Adrenal gland (tissue), 12 donors: ENCODE results near the gene UBL7. TPM values are rescaled to one million over a fixed set of nuclear protein-coding genes. Genes with fewer than 3 reads are reported as not detected.
"Not testable (repeated sequence)": the region's sequence is repeated elsewhere in the genome, so short reads cannot be mapped to it uniquely, and the experiment has no call there.

Experiments used
- DNase-seq, 7 donors: peaks; one replicate each; pipeline ENCODE4 v3.0.0-alpha.2; 2019 to 2020
- H3K27ac ChIP-seq, 5 donors: fragments of 200-600 bp; sonication (generic) in 4 of 5; 1 replicate in 3 of 5; 2 replicates in 2 of 5; pipeline versions ENCODE4 v1.5.1 to v1.8.0; 2016 to 2020; ENCODE audit warnings: mild to moderate bottlenecking in 1 of 5
- H3K27me3 ChIP-seq: fragments of 200-600 bp; 2 replicates; pipeline ENCODE4 v1.8.0; 2021
- H3K36me3 ChIP-seq, 2 donors: fragments of 200-600 bp; replicated peaks in 1 of 2; 1 replicate in 1 of 2; 2 replicates in 1 of 2; pipeline versions ENCODE4 v1.5.1 to v1.8.0; 2018 to 2022
- H3K4me1 ChIP-seq, 2 donors: fragments of 200-600 bp; replicated peaks in 1 of 2; 1 replicate in 1 of 2; 2 replicates in 1 of 2; pipeline versions ENCODE4 v1.5.1 to v1.8.0; 2018 to 2021
- H3K4me3 ChIP-seq, 4 donors: fragments of 200-600 bp; sonication (generic) in 3 of 4; one replicate each; pipeline ENCODE4 v1.5.1; 2016 to 2018
- H3K9me3 ChIP-seq, 3 donors: fragments of 200-600 bp; sonication (generic) in 1 of 3; replicated peaks in 1 of 3; 1 replicate in 2 of 3; 2 replicates in 1 of 3; pipeline versions ENCODE4 v1.5.1 to v1.8.0; 2016 to 2021
- POLR2A ChIP-seq, 2 donors: fragments of 450-650 bp; IDR thresholded peaks; one replicate each; pipeline ENCODE4 v1.6.1; 2017; ENCODE audit warnings: antibody characterized with exemption in 2 of 2, mild to moderate bottlenecking in 2 of 2, moderate library complexity in 1 of 2
- WGBS, 4 donors: extraction: QIAGEN DNeasy Blood & Tissue Kit in 2 of 4; methylation state at CpG; one replicate each; pipeline versions ENCODE4 v1.1.5 to v1.1.7; 2013 to 2017; 5-methylcytosine and 5-hydroxymethylcytosine counted together
- intact Hi-C, 2 donors: fragments of 100-400 bp; cut with DNase I; formaldehyde crosslinking; loops; one replicate each; pipeline versions ENCODE4 v1.14.1 to v1.15.0; 2022 to 2023
- polyA plus RNA-seq, 3 donors: library from polyadenylated mRNA; stranded (reverse); fragments of 200-250 nt in 2 of 3; fragments of 350-450 nt in 1 of 3; fragmentation: Illumina TruSeq in 1 of 3; extraction: RNeasy Lipid Tissue Mini Kit (QIAGEN cat#74804) in 1 of 3; gene quantifications; one replicate each; pipeline ENCODE4 v1.2.3, GENCODE V29; 2013 to 2014
- total RNA-seq, 9 donors: library from RNA; depleted of rRNA in 4 of 9; stranded (reverse); fragments of >200 nt in 4 of 9; fragments of 120-200 nt in 1 of 9; fragmentation: NEBNext Ultra II Directional in 1 of 9; extraction: Animal tissue kit (Norgen Biotek cat#: 25700) in 1 of 9; gene quantifications; one replicate each; pipeline versions ENCODE4 v1.1.0 to v1.2.4, GENCODE V29; 2013 to 2023
- TF ChIP-seq, protein P1 (sequence below), 6 experiments: fragments of 450-650 bp in 4 of 6; fragments of 200-600 bp in 2 of 6; sonication (generic) in 1 of 6; IDR thresholded peaks; 1 replicate in 5 of 6; 2 replicates in 1 of 6; pipeline versions ENCODE4 v1.5.1 to v1.8.0; 2016 to 2021; ENCODE audit warnings: antibody characterized with exemption in 6 of 6, mild to moderate bottlenecking in 2 of 6, moderate library complexity in 1 of 6
- donor health status: healthy with polysubstance abuse.
- donor health status: Bipolar disorder and iron deficiency.
- donor health status: DM: yes; HTN: yes; CAD: no.
- donor health status: DM: no; HTN: no; CAD: no.
- donor health status: DM: no; HTN: no; CAD: no.
- donor health status: DM: yes; HTN: yes; CAD: no.

The UBL7 gene
- total and polyA plus RNA-seq, 12 donors, result 16.0 to 85.0 (median 50.2) TPM

DNA sequence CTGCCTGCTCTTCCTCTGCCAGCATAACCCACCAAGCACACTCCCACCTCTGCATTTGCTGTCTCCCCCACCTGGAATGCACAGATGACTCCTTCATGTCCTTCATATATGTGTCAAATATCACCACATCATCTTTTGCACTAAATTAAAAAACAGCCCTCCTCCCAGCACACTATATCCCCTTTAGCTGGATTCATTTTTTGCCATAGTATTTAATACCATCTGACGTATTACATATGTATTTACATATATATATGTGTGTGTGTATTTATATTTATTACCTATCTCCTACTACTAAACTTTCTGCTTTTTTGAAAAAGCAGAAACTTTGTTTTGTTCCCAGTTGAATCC lies 29.4 kb upstream of the UBL7 start:
- WGBS, 4 donors, result 91 to 94% (median 92%) methylated on average over 1 of the region's 1 CpG
- Histone ChIP-seq H3K4me1 (no peaks in the 10 kb centered on the region), H3K27me3 (no peaks in the 10 kb centered on the region), H3K27ac (no peak overlapping the region), H3K9me3 (no peaks in the 10 kb centered on the region), H3K36me3 (no peaks in the 10 kb centered on the region), H3K4me3 (no peak overlapping the region)
- TF ChIP-seq, protein P1, sequence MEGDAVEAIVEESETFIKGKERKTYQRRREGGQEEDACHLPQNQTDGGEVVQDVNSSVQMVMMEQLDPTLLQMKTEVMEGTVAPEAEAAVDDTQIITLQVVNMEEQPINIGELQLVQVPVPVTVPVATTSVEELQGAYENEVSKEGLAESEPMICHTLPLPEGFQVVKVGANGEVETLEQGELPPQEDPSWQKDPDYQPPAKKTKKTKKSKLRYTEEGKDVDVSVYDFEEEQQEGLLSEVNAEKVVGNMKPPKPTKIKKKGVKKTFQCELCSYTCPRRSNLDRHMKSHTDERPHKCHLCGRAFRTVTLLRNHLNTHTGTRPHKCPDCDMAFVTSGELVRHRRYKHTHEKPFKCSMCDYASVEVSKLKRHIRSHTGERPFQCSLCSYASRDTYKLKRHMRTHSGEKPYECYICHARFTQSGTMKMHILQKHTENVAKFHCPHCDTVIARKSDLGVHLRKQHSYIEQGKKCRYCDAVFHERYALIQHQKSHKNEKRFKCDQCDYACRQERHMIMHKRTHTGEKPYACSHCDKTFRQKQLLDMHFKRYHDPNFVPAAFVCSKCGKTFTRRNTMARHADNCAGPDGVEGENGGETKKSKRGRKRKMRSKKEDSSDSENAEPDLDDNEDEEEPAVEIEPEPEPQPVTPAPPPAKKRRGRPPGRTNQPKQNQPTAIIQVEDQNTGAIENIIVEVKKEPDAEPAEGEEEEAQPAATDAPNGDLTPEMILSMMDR (IDR thresholded peaks at IDR 0.05), result no peak
- no peak for TF ChIP-seq POLR2A (IDR thresholded peaks at IDR 0.05)
- intact Hi-C loops, result no loop called here
- DNase-seq, result no peak

DNA sequence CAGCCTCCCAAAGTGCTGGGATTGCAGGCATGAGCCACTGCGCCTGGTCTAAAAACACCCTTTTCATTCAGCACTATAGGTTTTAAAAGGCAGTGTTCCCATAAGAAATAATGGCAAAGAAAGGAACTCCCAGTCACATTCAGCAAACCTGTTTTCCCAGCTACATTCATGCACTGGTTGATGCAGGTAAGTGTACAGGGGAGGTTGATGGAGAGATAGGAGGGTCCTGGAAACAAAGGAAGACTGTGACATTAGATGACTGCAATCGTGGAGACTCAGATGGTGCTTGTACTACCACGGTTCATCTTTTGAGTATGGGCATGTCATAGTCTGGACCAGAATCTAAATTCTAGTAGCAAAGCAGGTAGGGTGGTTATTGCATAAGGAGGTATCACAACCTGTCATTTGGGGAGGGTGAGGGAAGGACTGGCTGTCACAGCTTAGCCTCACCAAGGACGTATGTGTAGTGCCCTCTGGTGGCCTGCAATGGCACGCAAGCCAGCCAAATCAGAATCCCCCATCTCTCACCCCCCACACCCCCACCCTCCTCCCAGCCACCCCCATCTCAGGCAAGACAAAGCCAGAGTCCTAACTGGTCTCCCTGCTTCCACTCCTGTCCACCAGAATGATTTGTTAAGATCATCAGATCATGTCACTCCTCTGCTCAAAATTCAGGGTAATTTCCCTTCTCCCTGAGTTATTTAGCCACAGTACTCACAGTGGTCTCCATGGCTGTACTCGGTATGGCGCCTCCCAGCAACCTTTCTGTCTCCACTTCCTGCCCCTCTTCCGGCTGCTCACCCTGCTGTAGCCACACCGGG lies 28.8 kb upstream of the UBL7 start:
- Histone ChIP-seq H3K27me3 (no peaks in the 10 kb centered on the region), H3K36me3 (no peaks in the 10 kb centered on the region), H3K27ac (no peak overlapping the region), H3K4me3 (no peak overlapping the region), H3K4me1 (no peaks in the 10 kb centered on the region), H3K9me3 (no peaks in the 10 kb centered on the region)
- DNase-seq, result peak; percentile 31 to 65 (median 41)
- TF ChIP-seq, protein P1 (IDR thresholded peaks at IDR 0.05), result peak; percentile 24 to 59 (median 47)
- TF ChIP-seq POLR2A (IDR thresholded peaks at IDR 0.05), result no peak
- intact Hi-C loops, result loop anchor here (5.0 to 10.0 kb wide), 2 partner anchors 105 to 112 kb away; no protein-coding TSS in a partner anchor
- WGBS, 4 donors, result 29 to 33% (median 32%) methylated on average over 9 of the region's 9 CpGs

DNA sequence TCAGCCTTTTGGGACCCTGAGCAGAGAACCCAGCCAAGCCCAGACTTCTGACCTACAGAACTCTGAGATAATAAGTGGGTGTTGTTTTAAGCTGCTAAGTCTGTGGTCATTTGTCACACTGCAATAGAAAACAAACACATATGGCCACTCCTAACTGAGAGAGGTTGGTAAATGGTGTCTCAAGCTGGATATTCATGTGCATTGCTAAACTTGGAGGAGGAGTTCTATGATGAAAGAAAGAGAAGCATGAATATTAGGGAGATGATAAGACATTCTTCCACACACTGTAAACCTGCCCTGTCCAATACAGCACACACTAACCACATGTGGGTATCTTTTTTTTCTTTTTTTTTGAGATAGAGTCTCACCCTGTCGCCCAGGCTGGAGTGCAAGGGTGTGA lies 27.8 kb upstream of the UBL7 start:
- TF ChIP-seq, protein P1 (IDR thresholded peaks at IDR 0.05), result no peak
- TF ChIP-seq POLR2A (IDR thresholded peaks at IDR 0.05), result no peak
- no peak overlapping the region for H3K4me3 ChIP-seq
- intact Hi-C loops, result loop anchor here (5.0 to 10.0 kb wide), 2 partner anchors 104 to 111 kb away; no protein-coding TSS in a partner anchor
- H3K36me3 ChIP-seq, result no peaks in the 10 kb centered on the region
- H3K27me3 ChIP-seq, result no peaks in the 10 kb centered on the region
- no peaks in the 10 kb centered on the region for H3K4me1 ChIP-seq
- H3K9me3 ChIP-seq, result no peaks in the 10 kb centered on the region
- DNase-seq, result no peak
- WGBS, 4 donors, result 69 to 95% (median 87%) methylated on average over 1 of the region's 1 CpG
- H3K27ac ChIP-seq, result no peak overlapping the region

DNA sequence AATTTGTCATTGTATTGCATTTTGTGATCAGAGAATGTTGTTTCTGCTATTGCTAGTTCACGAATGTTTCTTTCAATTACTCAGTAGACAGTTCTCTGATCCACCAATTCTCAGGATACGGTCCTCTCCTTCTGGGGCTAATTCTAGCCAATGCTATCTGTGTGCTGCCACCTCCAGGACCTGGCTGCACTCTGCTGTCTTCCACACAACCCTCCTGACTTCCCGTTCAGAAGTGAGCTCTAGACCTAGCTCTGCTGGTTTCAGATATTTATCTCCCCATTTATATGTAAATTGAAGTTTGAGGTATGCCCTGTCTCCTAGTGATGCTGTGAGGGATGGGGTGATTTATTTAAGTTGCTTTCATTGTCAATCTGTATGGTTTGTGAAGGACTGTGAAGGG lies 21.7 kb upstream of the UBL7 start:
- H3K4me1 ChIP-seq, result no peaks in the 10 kb centered on the region
- no peak overlapping the region for H3K4me3 ChIP-seq
- H3K27ac ChIP-seq, result no peak overlapping the region
- H3K36me3 ChIP-seq, result no peaks in the 10 kb centered on the region
- intact Hi-C loops, result loop anchor here in 1 of 2 donors (10.0 kb wide), 1 partner anchor 98 kb away; no protein-coding TSS in a partner anchor
- 62 to 79% (median 75%) methylated on average over 3 of the region's 3 CpGs for WGBS, 4 donors
- H3K9me3 ChIP-seq, result no peaks in the 10 kb centered on the region
- no peaks in the 10 kb centered on the region for H3K27me3 ChIP-seq
- no peak for DNase-seq
- no peak for TF ChIP-seq POLR2A (IDR thresholded peaks at IDR 0.05)
- TF ChIP-seq, protein P1 (IDR thresholded peaks at IDR 0.05), result no peak

DNA sequence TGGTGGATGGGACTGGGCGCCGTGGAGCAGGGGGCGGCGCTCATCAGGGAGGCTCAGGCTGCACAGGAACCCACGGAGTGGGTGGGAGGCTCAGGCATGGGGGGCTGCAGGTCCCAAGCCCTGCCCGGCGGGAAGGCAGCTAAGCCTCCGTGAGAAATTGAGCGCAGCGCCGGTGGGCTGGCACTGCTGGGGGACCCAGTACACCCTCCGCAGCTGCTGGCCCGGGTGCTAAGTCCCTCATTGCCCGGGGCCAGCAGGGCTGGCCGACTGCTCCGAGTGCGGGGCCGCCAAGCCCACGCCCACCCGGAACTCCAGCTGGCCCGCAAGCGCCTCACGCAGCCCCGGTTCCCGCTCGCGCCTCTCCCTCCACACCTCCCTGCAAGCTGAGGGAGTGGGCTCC lies 19.4 kb upstream of the UBL7 start:
- not testable (repeated sequence) for DNase-seq, H3K4me1 ChIP-seq, H3K27me3 ChIP-seq, H3K36me3 ChIP-seq, H3K4me3 ChIP-seq, H3K9me3 ChIP-seq, H3K27ac ChIP-seq
- intact Hi-C loops, result loop anchor here in 1 of 2 donors (10.0 kb wide), 1 partner anchor 96 kb away; no protein-coding TSS in a partner anchor
- WGBS, 4 donors, result 90 to 100% (median 96%) methylated on average over 2 to 27 of the region's 27 CpGs

DNA sequence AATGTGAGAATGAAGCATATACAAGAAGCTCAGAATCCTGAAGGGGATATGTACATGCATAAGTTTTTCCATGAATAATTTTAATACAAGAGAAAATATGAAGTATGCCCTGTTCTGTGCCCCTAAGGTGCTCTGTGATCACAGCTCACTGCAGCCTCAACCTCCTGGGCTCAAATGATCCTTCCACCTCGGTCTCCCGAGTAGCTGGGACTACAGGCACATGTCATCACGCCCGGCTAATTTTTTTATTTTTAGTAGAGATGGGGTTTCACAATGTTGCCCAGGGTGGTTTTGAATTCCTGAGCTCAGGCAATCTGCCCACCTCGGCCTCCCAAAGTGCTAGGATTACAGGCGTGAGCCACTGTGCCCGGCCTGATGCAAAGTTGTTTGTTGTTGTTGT lies 10.7 kb upstream of the UBL7 start:
- H3K9me3 ChIP-seq, result not testable (repeated sequence)
- WGBS, 4 donors, result 85 to 97% (median 91%) methylated on average over 7 of the region's 7 CpGs

More for the DNA sequence above, 10.7 kb upstream of the UBL7 start:
- DNase-seq, H3K27ac ChIP-seq, H3K4me3 ChIP-seq, H3K36me3 ChIP-seq, intact Hi-C loops, H3K4me1 ChIP-seq, H3K27me3 ChIP-seq: not testable (repeated sequence)
